Upper lobe of left lung (tissue), 4 donors: ENCODE data around the gene METTL23.

Source experiments
- CTCF ChIP-seq, 6 experiments: fragments of 450-650 bp in 4 of 6; fragments of 200-600 bp in 2 of 6; sonication (generic) in 2 of 6; IDR thresholded peaks; one replicate each; pipeline ENCODE4 v1.5.1; 2016 to 2019; ENCODE audit warnings: antibody characterized with exemption in 6 of 6
- EP300 ChIP-seq, 4 donors: sonication (generic); formaldehyde crosslinking; IDR thresholded peaks; one replicate each; pipeline ENCODE4 v1.5.1; 2017; ENCODE audit warnings: antibody characterized with exemption in 4 of 4, control low read depth in 2 of 4
- POLR2AphosphoS5 ChIP-seq, 2 donors: sonication (generic); formaldehyde crosslinking; IDR thresholded peaks; one replicate each; pipeline ENCODE4 v1.5.1; 2017; ENCODE audit warnings: antibody characterized with exemption in 2 of 2

- no peak for TF ChIP-seq CTCF (IDR thresholded peaks at IDR 0.05)
- no peak for TF ChIP-seq POLR2AphosphoS5 (IDR thresholded peaks at IDR 0.05)
- no peak for TF ChIP-seq EP300 (IDR thresholded peaks at IDR 0.05)
Measured at GRCh38 chr17:76747716-76748363, 21.2 kb downstream of the METTL23 start.
